Fibroblast of lung (primary cell): ENCODE measurements around the gene AKAP9.

ENCODE experiments used
- EZH2 ChIP-seq: IDR thresholded peaks from 2 replicates; pipeline ENCODE4 v1.5.1; 2012; ENCODE audit warnings: low read length, control low read depth, mild to moderate bottlenecking; ENCODE audit errors: missing control alignments
- TF ChIP-seq, protein P1 (sequence below), 2 donors: IDR thresholded peaks in 1 of 2; conservative IDR thresholded peaks in 1 of 2; 1 replicate in 1 of 2; 2 replicates in 1 of 2; pipeline ENCODE4 v1.5.1; 2011 to 2012; ENCODE audit warnings: low read length in 2 of 2, control low read depth in 1 of 2, inconsistent platforms in 1 of 2, low read depth in 1 of 2, mild to moderate bottlenecking in 1 of 2

DNA sequence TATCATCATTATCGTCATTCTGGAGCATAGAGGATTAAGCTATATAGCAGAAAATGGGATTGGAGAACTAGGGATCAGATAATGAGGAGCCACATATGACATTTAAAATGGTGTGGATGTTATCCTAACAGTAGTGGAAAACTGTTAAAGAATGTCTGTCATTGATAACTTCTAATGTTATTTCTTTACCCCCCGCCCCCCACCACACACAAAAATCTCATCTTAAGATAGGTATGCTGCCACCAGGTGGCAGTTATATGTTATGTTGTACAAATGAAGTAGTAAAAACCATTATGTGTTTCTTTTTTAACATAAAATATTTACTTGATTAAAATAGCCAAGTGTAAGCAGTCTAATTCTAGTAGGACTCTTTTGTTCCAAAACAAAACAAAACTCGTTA is 13.0 kb downstream of the AKAP9 start:
- TF ChIP-seq, protein P1, sequence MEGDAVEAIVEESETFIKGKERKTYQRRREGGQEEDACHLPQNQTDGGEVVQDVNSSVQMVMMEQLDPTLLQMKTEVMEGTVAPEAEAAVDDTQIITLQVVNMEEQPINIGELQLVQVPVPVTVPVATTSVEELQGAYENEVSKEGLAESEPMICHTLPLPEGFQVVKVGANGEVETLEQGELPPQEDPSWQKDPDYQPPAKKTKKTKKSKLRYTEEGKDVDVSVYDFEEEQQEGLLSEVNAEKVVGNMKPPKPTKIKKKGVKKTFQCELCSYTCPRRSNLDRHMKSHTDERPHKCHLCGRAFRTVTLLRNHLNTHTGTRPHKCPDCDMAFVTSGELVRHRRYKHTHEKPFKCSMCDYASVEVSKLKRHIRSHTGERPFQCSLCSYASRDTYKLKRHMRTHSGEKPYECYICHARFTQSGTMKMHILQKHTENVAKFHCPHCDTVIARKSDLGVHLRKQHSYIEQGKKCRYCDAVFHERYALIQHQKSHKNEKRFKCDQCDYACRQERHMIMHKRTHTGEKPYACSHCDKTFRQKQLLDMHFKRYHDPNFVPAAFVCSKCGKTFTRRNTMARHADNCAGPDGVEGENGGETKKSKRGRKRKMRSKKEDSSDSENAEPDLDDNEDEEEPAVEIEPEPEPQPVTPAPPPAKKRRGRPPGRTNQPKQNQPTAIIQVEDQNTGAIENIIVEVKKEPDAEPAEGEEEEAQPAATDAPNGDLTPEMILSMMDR (conservative IDR thresholded peaks at IDR 0.05 in 1 of 2, IDR thresholded peaks at IDR 0.05 in 1 of 2; ENCODE audit: low read depth in 1 of 2, low read length in 2 of 2), result peak in 1 of 2 donors; percentile 10
- no peak for TF ChIP-seq EZH2
